B cell (primary cell): ENCODE data around the gene TGFA. TPM values are rescaled to one million over a fixed set of nuclear protein-coding genes. Genes with fewer than 3 reads are reported as not detected.

Source experiments
- ATAC-seq: fragments of 200-7000 bp; cut with Tn5 transposase; one replicate; pipeline ENCODE4 v1.10.0; 2021; ENCODE audit warnings: low read depth, mild to moderate bottlenecking, moderate number of reproducible peaks, moderate library complexity
- CTCF ChIA-PET: fragments of 350-600 bp; sonication (Branson Sonifier 250); formaldehyde crosslinking; loops from one replicate; lab custom pipeline; 2021; ENCODE audit warnings: antibody characterized with exemption, inconsistent platforms; lab: Charles Lee
- POLR2A ChIA-PET: fragments of 350-600 bp; sonication (Branson Sonifier 250); formaldehyde crosslinking; loops from one replicate; lab custom pipeline; 2021; ENCODE audit warnings: antibody characterized with exemption; lab: Charles Lee
- DNase-seq: peaks from one replicate; pipeline ENCODE4 v3.0.0; 2013
- H2AFZ ChIP-seq: 2 replicates; pipeline ENCODE4 v1.6.1; 2012; ENCODE audit warnings: mild to moderate bottlenecking, low read depth, low read length; ENCODE audit not compliant: insufficient read depth, poor library complexity, severe bottlenecking
- H3K27ac ChIP-seq, 2 donors: 1 replicate in 1 of 2; 2 replicates in 1 of 2; pipeline ENCODE4 v1.5.1; 2012 to 2013; ENCODE audit warnings: low read length in 2 of 2, mild to moderate bottlenecking in 2 of 2, moderate library complexity in 1 of 2
- H3K27me3 ChIP-seq, 4 experiments: fragments of 200-600 bp in 1 of 4; sonication (generic) in 1 of 4; replicated peaks in 1 of 4; 1 replicate in 2 of 4; 2 replicates in 2 of 4; pipeline versions ENCODE4 v1.6.1 to v1.7.0; 2013 to 2016; ENCODE audit warnings: low read length in 3 of 4, mild to moderate bottlenecking in 2 of 4, mixed read lengths in 1 of 4, moderate library complexity in 1 of 4; ENCODE audit not compliant: insufficient read depth in 4 of 4, control insufficient read depth in 3 of 4; ENCODE audit errors: control extremely low read depth in 1 of 4
- H3K36me3 ChIP-seq, 2 experiments: replicated peaks in 1 of 2; 1 replicate in 1 of 2; 2 replicates in 1 of 2; pipeline versions ENCODE4 v1.6.1 to v1.7.1; 2013; ENCODE audit warnings: low read length in 1 of 2; ENCODE audit not compliant: insufficient read depth in 2 of 2, control insufficient read depth in 1 of 2; ENCODE audit errors: control extremely low read depth in 1 of 2, extremely low read depth in 1 of 2
- H3K4me1 ChIP-seq, 2 donors: fragments of 200-600 bp in 1 of 2; sonication (generic) in 1 of 2; 1 replicate in 1 of 2; 2 replicates in 1 of 2; pipeline versions ENCODE4 v1.5.1 to v1.6.1; 2013 to 2017; ENCODE audit warnings: low read length in 2 of 2; ENCODE audit not compliant: control insufficient read depth in 2 of 2, insufficient read depth in 2 of 2
- H3K4me2 ChIP-seq: replicated peaks from 2 replicates; pipeline ENCODE3; 2012; ENCODE audit warnings: mild to moderate bottlenecking, low read depth, low read length; ENCODE audit not compliant: poor library complexity, severe bottlenecking
- H3K4me3 ChIP-seq, 5 experiments: fragments of 200-600 bp in 1 of 5; sonication (generic) in 1 of 5; 1 replicate in 3 of 5; 2 replicates in 2 of 5; pipeline versions ENCODE4 v1.5.1 to v1.7.0; 2011 to 2016; ENCODE audit warnings: low read length in 4 of 5, mild to moderate bottlenecking in 4 of 5, low read depth in 2 of 5, control low read depth in 1 of 5, moderate library complexity in 1 of 5; ENCODE audit not compliant: insufficient read depth in 1 of 5; ENCODE audit errors: control extremely low read depth in 1 of 5, extremely low read depth in 1 of 5
- H3K79me2 ChIP-seq: fragments of 200-600 bp; sonication (generic); one replicate; pipeline ENCODE4 v1.6.0; 2016; ENCODE audit warnings: low read length; ENCODE audit not compliant: control insufficient read depth, insufficient read depth
- H3K9ac ChIP-seq: fragments of 200-600 bp; sonication (generic); 2 replicates; pipeline ENCODE4 v1.6.1; 2017; ENCODE audit warnings: mild to moderate bottlenecking, low read length, moderate library complexity
- H3K9me3 ChIP-seq, 3 donors: one replicate each; pipeline versions ENCODE4 v1.6.1 to v1.7.1; 2013; ENCODE audit warnings: low read length in 2 of 3; ENCODE audit not compliant: control insufficient read depth in 2 of 3, insufficient read depth in 1 of 3; ENCODE audit errors: control extremely low read depth in 1 of 3
- H4K20me1 ChIP-seq: 2 replicates; pipeline ENCODE4 v1.6.0; 2012; ENCODE audit warnings: mild to moderate bottlenecking, low read length; ENCODE audit not compliant: insufficient read depth, control insufficient read depth, poor library complexity, severe bottlenecking
- H3K27ac Mint-ChIP-seq: one replicate; pipeline ENCODE4 v1.8.0; 2021; ENCODE audit warnings: mixed read lengths
- H3K27me3 Mint-ChIP-seq: one replicate; pipeline ENCODE4 v1.8.0; 2021; ENCODE audit warnings: mixed read lengths
- H3K4me1 Mint-ChIP-seq: one replicate; pipeline ENCODE4 v1.8.0; 2021; ENCODE audit warnings: mixed read lengths
- H3K4me3 Mint-ChIP-seq: one replicate; pipeline ENCODE4 v1.8.0; 2021; ENCODE audit warnings: mixed read lengths
- H3K9me3 Mint-ChIP-seq: one replicate; pipeline ENCODE4 v1.8.0; 2022; ENCODE audit warnings: mixed read lengths; ENCODE audit not compliant: insufficient read depth
- CTCF ChIP-seq: fragments of 200-600 bp; IDR thresholded peaks from one replicate; pipeline ENCODE4 v1.8.0; 2022; ENCODE audit warnings: antibody characterized with exemption, mild to moderate bottlenecking
- EZH2 ChIP-seq: IDR thresholded peaks from 2 replicates; pipeline ENCODE4 v1.6.1; 2012; ENCODE audit warnings: borderline replicate concordance, low read depth, mild to moderate bottlenecking, moderate library complexity, low read length; ENCODE audit not compliant: insufficient read depth, poor library complexity, severe bottlenecking
- WGBS: methylation state at CpG from one replicate; pipeline ENCODE4 v1.1.5; 2013; ENCODE audit warnings: missing lambda C conversion rate; ENCODE audit not compliant: insufficient coverage; 5-methylcytosine and 5-hydroxymethylcytosine counted together
- intact Hi-C: fragments of 100-400 bp; cut with micrococcal nuclease; formaldehyde crosslinking; loops from one replicate; pipeline ENCODE4 v1.10.0; 2022
- polyA plus RNA-seq: library from polyadenylated mRNA; depleted of rRNA; stranded (reverse); fragments of >200 nt; gene quantifications from 2 replicates; pipeline ENCODE4 v1.2.3, GENCODE V29; 2012
- total RNA-seq, 2 donors: library from RNA; stranded (reverse); fragments of 120-200 nt in 1 of 2; gene quantifications; 1 replicate in 1 of 2; 2 replicates in 1 of 2; pipeline versions ENCODE4 v1.2.3 to v1.2.4, GENCODE V29; 2013 to 2022

Gene TGFA
- total and polyA plus RNA-seq, 2 donors (not counting 1 experiment from before 2014, with no cell fraction given), result 0.04 TPM; not detected in 1

GRCh38 chr2:70523996-70524965 lies 29.3 kb downstream of the TGFA start:
- Histone ChIP-seq H3K9me3 (no peaks in the 10 kb centered on the region), H3K4me2 (no peak overlapping the region), H3K27ac (no peak overlapping the region), H3K27me3 (no peaks in the 10 kb centered on the region), H3K4me1 (no peaks in the 10 kb centered on the region), H3K36me3 (no peaks in the 10 kb centered on the region), H3K79me2 (no peaks in the 10 kb centered on the region), H4K20me1 (no peaks in the 10 kb centered on the region), H2AFZ (no peak overlapping the region), H3K4me3 (no peak overlapping the region), H3K9ac (no peak overlapping the region)
- intact Hi-C loops, result no loop called here
- ATAC-seq, result no peak
- DNase-seq, result no peak
- ChIA-PET CTCF (no interaction called here), POLR2A (no interaction called here)
- Mint-ChIP-seq H3K27me3 (peaks cover 12% of the 10 kb centered on the region), H3K4me1 (no peaks in the 10 kb centered on the region), H3K4me3 (no peak overlapping the region), H3K9me3 (no peaks in the 10 kb centered on the region), H3K27ac (no peak overlapping the region)
- 69% methylated on average over 14 of the region's 14 CpGs for WGBS
- TF ChIP-seq CTCF, result no peak
- TF ChIP-seq EZH2, result no peak

- Histone ChIP-seq H3K36me3 (no peaks in the 10 kb centered on the region), H3K79me2 (no peaks in the 10 kb centered on the region), H3K27me3 (no peaks in the 10 kb centered on the region), H4K20me1 (no peaks in the 10 kb centered on the region), H3K9me3 (no peaks in the 10 kb centered on the region), H3K27ac (no peak overlapping the region), H3K4me2 (no peak overlapping the region), H3K4me1 (no peaks in the 10 kb centered on the region), H3K9ac (no peak overlapping the region), H2AFZ (no peak overlapping the region), H3K4me3 (no peak overlapping the region)
- TF ChIP-seq EZH2 (no peak), CTCF (no peak)
- Mint-ChIP-seq H3K4me3 (no peak overlapping the region), H3K4me1 (no peaks in the 10 kb centered on the region), H3K9me3 (no peaks in the 10 kb centered on the region), H3K27ac (no peak overlapping the region), H3K27me3 (peaks cover 12% of the 10 kb centered on the region)
- ATAC-seq (no peak), DNase-seq (no peak)
- ChIA-PET CTCF (no interaction called here), POLR2A (no interaction called here)
- intact Hi-C loops, result no loop called here
These were observed 30.0 kb downstream of the TGFA start for GRCh38 chr2:70523672-70523995.
